Stimulated activated CD4-positive, alpha-beta T cell treated with anti-CD3 and anti-CD28 coated beads, Interleukin-15, amount 100 ng/mL, for 24 hours (primary cell): ENCODE results near the gene MCEMP1.

Experiments
- DNase-seq: peaks from one replicate; pipeline ENCODE4 v3.0.0-alpha.2; 2020

MCEMP1 gene

GRCh38 chr19:7699003-7699402 is 22.1 kb downstream of the MCEMP1 start:
- no peak for DNase-seq

- DNase-seq = peak; percentile 76
Measured at GRCh38 chr19:7699417-7700401, 22.8 kb downstream of the MCEMP1 start.

- DNase-seq = no peak
Measured at GRCh38 chr19:7701049-7701653, 24.3 kb downstream of the MCEMP1 start.

- DNase-seq = no peak
Measured at GRCh38 chr19:7701654-7702457, 25.0 kb downstream of the MCEMP1 start, which contains the start of gene FCER2. TSS of gene FCER2 (minus strand) at chr19:7702131. CDS start at chr19:7699760, 2,371 bp downstream.

- DNase-seq = no peak
Measured at GRCh38 chr19:7703332-7703731, 26.4 kb downstream of the MCEMP1 start.

GRCh38 chr19:7704280-7705060 is 27.6 kb downstream of the MCEMP1 start:
- no peak for DNase-seq

GRCh38 chr19:7705387-7706187 is 28.7 kb downstream of the MCEMP1 start:
- DNase-seq = peak; percentile 86

GRCh38 chr19:7706188-7706954 is 29.5 kb downstream of the MCEMP1 start:
- DNase-seq = no peak

- no peak for DNase-seq
Measured at GRCh38 chr19:7706955-7707456, 30.1 kb downstream of the MCEMP1 start.

- DNase-seq = no peak
Measured at GRCh38 chr19:7709932-7710460, 33.1 kb downstream of the MCEMP1 start.

GRCh38 chr19:7710616-7711015 is 33.7 kb downstream of the MCEMP1 start:
- DNase-seq = no peak

GRCh38 chr19:7715671-7716070 is 38.8 kb downstream of the MCEMP1 start:
- DNase-seq = no peak

- DNase-seq = no peak
Measured at GRCh38 chr19:7716762-7717161, 39.9 kb downstream of the MCEMP1 start.

- DNase-seq = no peak
Measured at GRCh38 chr19:7718668-7719067, 41.8 kb downstream of the MCEMP1 start.

GRCh38 chr19:7720351-7720750 is 43.5 kb downstream of the MCEMP1 start:
- DNase-seq = no peak

GRCh38 chr19:7722231-7722651 is 45.4 kb downstream of the MCEMP1 start:
- no peak for DNase-seq

GRCh38 chr19:7725791-7726190 is 48.9 kb downstream of the MCEMP1 start:
- no peak for DNase-seq

GRCh38 chr19:7729211-7729610 is 52.3 kb downstream of the MCEMP1 start:
- peak; percentile 17 for DNase-seq
